ENCODE results near the gene PRDM8.

DNA sequence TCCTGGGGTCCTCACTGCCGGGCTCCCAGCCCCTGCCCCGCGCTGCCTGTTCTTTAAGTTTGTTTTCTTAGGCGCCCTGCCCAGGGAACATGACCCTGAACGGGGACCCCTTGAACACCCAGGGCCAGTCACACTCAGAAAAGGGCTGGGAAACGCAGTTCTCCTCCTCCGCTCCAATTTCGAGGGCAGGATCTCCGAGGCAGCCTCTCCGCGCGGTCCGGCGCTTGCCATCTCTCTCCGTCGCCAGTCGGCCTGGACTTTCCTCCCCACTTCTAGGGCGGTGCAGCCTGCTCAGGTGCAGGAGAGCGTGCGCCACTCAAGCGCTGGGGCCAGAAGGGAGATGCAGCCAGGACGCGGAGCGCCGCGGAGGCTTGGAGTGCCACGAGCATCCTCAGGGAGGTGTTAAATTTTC is 9.9 kb downstream of the PRDM8 start:
- TF ChIP-seq POLR2A (IDR thresholded peaks at IDR 0.05; ENCODE audit: extremely low read depth, insufficient read length), result no peak
- TF ChIP-seq, protein P1, sequence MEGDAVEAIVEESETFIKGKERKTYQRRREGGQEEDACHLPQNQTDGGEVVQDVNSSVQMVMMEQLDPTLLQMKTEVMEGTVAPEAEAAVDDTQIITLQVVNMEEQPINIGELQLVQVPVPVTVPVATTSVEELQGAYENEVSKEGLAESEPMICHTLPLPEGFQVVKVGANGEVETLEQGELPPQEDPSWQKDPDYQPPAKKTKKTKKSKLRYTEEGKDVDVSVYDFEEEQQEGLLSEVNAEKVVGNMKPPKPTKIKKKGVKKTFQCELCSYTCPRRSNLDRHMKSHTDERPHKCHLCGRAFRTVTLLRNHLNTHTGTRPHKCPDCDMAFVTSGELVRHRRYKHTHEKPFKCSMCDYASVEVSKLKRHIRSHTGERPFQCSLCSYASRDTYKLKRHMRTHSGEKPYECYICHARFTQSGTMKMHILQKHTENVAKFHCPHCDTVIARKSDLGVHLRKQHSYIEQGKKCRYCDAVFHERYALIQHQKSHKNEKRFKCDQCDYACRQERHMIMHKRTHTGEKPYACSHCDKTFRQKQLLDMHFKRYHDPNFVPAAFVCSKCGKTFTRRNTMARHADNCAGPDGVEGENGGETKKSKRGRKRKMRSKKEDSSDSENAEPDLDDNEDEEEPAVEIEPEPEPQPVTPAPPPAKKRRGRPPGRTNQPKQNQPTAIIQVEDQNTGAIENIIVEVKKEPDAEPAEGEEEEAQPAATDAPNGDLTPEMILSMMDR (IDR thresholded peaks at IDR 0.05; ENCODE audit: low read depth, low read length), result no peak
- TF ChIP-seq, protein P2, sequence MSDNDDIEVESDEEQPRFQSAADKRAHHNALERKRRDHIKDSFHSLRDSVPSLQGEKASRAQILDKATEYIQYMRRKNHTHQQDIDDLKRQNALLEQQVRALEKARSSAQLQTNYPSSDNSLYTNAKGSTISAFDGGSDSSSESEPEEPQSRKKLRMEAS (IDR thresholded peaks at IDR 0.05; ENCODE audit: low read depth, low read length), result no peak

Measured in NB4 (cell line).